GM12878 (cell line): ENCODE measurements around the gene KLLN. TPM values are rescaled to one million over a fixed set of nuclear protein-coding genes. Genes with fewer than 3 reads are reported as not detected.

ENCODE experiments used
- ATAC-seq: fragments of 200-7000 bp; cut with Tn5 transposase; 3 replicates; pipeline ENCODE4 v1.9.1; 2020; ENCODE audit warnings: mild to moderate bottlenecking, moderate library complexity
- BruUV-seq: library from RNA; stranded (reverse); fragments of 400-500 nt; replicated peaks from 2 replicates; lab custom pipeline; 2021; lab: Mats Ljungman, UMichigan
- CTCF ChIA-PET: fragments of 300-600 bp; sonication (Branson Sonifier 250); formaldehyde crosslinking; extraction: SDS; loops from one replicate; lab custom pipeline; 2021; ENCODE audit warnings: inconsistent platforms; lab: Yijun Ruan, JAX
- POLR2A ChIA-PET: fragments of 350-600 bp; formaldehyde crosslinking; extraction: SDS; loops from one replicate; lab custom pipeline; 2021; ENCODE audit warnings: inconsistent platforms; lab: Charles Lee
- RAD21 ChIA-PET: fragments of 300-600 bp; sonication (Branson Sonifier 250); formaldehyde crosslinking; loops from one replicate; lab custom pipeline; 2023; ENCODE audit warnings: antibody characterized with exemption; ENCODE audit not compliant: unreplicated experiment; lab: Charles Lee
- SMC1A ChIA-PET: fragments of 300-600 bp; sonication (Branson Sonifier 250); formaldehyde crosslinking; loops from one replicate; lab custom pipeline; 2023; ENCODE audit not compliant: unreplicated experiment, uncharacterized antibody; lab: Charles Lee
- DNase-seq: peaks from one replicate; pipeline ENCODE4 v3.0.0-alpha.2; 2011; ENCODE audit warnings: low read depth, low spot score
- FAIRE-seq: peaks from 3 replicates; lab custom pipeline; 2011; peaks lifted over from hg19 to GRCh38; lab: Jason Lieb, UNC
- H2AFZ ChIP-seq: 2 replicates; pipeline ENCODE4 v1.6.0; 2011; ENCODE audit warnings: low read depth, low read length, control low read depth; ENCODE audit not compliant: control insufficient read depth
- H3K27ac ChIP-seq: 2 replicates; pipeline ENCODE4 v1.5.1; 2011; ENCODE audit warnings: control low read depth; ENCODE audit not compliant: control insufficient read depth, insufficient read depth
- H3K27me3 ChIP-seq, 2 experiments: replicated peaks in 1 of 2; 2 replicates each; pipeline versions ENCODE4 v1.6.0 to v1.6.1; 2011; ENCODE audit warnings: low read length in 1 of 2; ENCODE audit not compliant: control insufficient read depth in 2 of 2, insufficient read depth in 2 of 2
- H3K36me3 ChIP-seq, 2 experiments: 2 replicates each; pipeline ENCODE4 v1.5.1; 2011; ENCODE audit warnings: low read length in 1 of 2; ENCODE audit not compliant: control insufficient read depth in 2 of 2, insufficient read depth in 2 of 2
- H3K4me1 ChIP-seq: 2 replicates; pipeline ENCODE4 v1.6.1; 2011; ENCODE audit warnings: mild to moderate bottlenecking, low read length, moderate library complexity, mixed read lengths; ENCODE audit not compliant: control insufficient read depth, insufficient read depth
- H3K4me2 ChIP-seq: 2 replicates; pipeline ENCODE4 v1.6.0; 2011; ENCODE audit warnings: control low read depth; ENCODE audit not compliant: control insufficient read depth, insufficient read depth
- H3K4me3 ChIP-seq: fragments of 200-600 bp; sonication (generic); 2 replicates; pipeline ENCODE4 v1.5.1; 2016
- H3K79me2 ChIP-seq: 2 replicates; pipeline ENCODE4 v1.6.0; 2011; ENCODE audit warnings: low read length; ENCODE audit not compliant: control insufficient read depth, insufficient read depth
- H3K9ac ChIP-seq: 2 replicates; pipeline ENCODE4 v1.8.0; 2011; ENCODE audit warnings: low read length, control low read depth, mixed read lengths; ENCODE audit not compliant: control insufficient read depth, insufficient read depth
- H3K9me3 ChIP-seq: replicated peaks from 3 replicates; pipeline ENCODE4 v1.5.1; 2011; ENCODE audit warnings: mild to moderate bottlenecking, low read length; ENCODE audit not compliant: control insufficient read depth, insufficient read depth
- H4K20me1 ChIP-seq: 2 replicates; pipeline ENCODE4 v1.6.0; 2011; ENCODE audit not compliant: control insufficient read depth, insufficient read depth
- BCL3 ChIP-seq: IDR thresholded peaks from 2 replicates; pipeline ENCODE4 v1.6.1; 2011; ENCODE audit warnings: borderline replicate concordance, low read depth, mild to moderate bottlenecking, moderate library complexity, low read length; ENCODE audit not compliant: insufficient read depth, poor library complexity, severe bottlenecking
- CREM ChIP-seq: IDR thresholded peaks from 2 replicates; pipeline ENCODE4 v1.6.1; 2014; ENCODE audit warnings: antibody characterized with exemption, low read depth
- KAT2A ChIP-seq: conservative IDR thresholded peaks from 2 replicates; pipeline ENCODE4 v1.6.1; 2011; ENCODE audit warnings: low read depth, low read length; ENCODE audit not compliant: control insufficient read depth
- MAX ChIP-seq: IDR thresholded peaks from 2 replicates; pipeline ENCODE4 v1.6.1; 2012; ENCODE audit warnings: low read depth, low read length, improper control_type of control experiment
- MLLT1 ChIP-seq: fragments of 450-650 bp; IDR thresholded peaks from 2 replicates; pipeline ENCODE4 v1.6.1; 2016; ENCODE audit warnings: mild to moderate bottlenecking
- PBX3 ChIP-seq: IDR thresholded peaks from 2 replicates; pipeline ENCODE4 v1.6.1; 2011; ENCODE audit warnings: mild to moderate bottlenecking, low read depth, low read length, moderate library complexity; ENCODE audit not compliant: insufficient replicate concordance
- RBBP5 ChIP-seq: fragments of 200-600 bp; sonication (generic); conservative IDR thresholded peaks from 2 replicates; pipeline ENCODE4 v1.6.1; 2016
- SUPT20H ChIP-seq: IDR thresholded peaks from 2 replicates; pipeline ENCODE4 v1.6.1; 2011; ENCODE audit warnings: low read depth, mild to moderate bottlenecking, low read length, moderate library complexity, borderline replicate concordance; ENCODE audit not compliant: control insufficient read depth
- SUZ12 ChIP-seq: fragments of 200-600 bp; sonication (generic); IDR thresholded peaks from one replicate; pipeline ENCODE4 v1.6.1; 2018; ENCODE audit warnings: antibody characterized with exemption, mild to moderate bottlenecking; ENCODE audit not compliant: unreplicated experiment
- TCF7 ChIP-seq: IDR thresholded peaks from 2 replicates; pipeline ENCODE4 v1.6.1; 2014; ENCODE audit warnings: antibody characterized with exemption, borderline replicate concordance
- ZBTB4 ChIP-seq: fragments of 450-650 bp; formaldehyde crosslinking; IDR thresholded peaks from 2 replicates; pipeline ENCODE4 v1.4.0; 2022; ENCODE audit warnings: mild to moderate bottlenecking, moderate library complexity
- WGBS: methylation state at CpG from one replicate; pipeline ENCODE4 v1.1.6; 2016; ENCODE audit warnings: low lambda C conversion rate; ENCODE audit not compliant: insufficient replicate concordance, insufficient coverage; ENCODE audit errors: missing lambda C conversion rate; 5-methylcytosine and 5-hydroxymethylcytosine counted together
- in situ Hi-C: fragments of 300-500 bp; cut with MboI; formaldehyde crosslinking; loops from 9 replicates; pipeline ENCODE4 v1.14.3; 2018; ENCODE audit warnings: mixed read lengths
- intact Hi-C: fragments of 100-400 bp; cut with micrococcal nuclease; formaldehyde crosslinking; loops from one replicate; pipeline ENCODE4 v1.14.2; 2022; ENCODE audit not compliant: unreplicated experiment
- polyA plus RNA-seq, 11 experiments: library from polyadenylated mRNA; depleted of rRNA in 4 of 11; unstranded in 6 of 11; stranded (reverse) in 5 of 11; fragments of >200 nt; fragmentation: Nextera tagmentation in 4 of 11; fragmentation: Illumina TruSeq in 1 of 11; extraction: Ambion mirVana in 4 of 11; extraction: Trizol in 1 of 11; gene quantifications; 1 replicate in 1 of 11; 2 replicates in 10 of 11; pipeline versions ENCODE4 v1.2.1 to v1.2.3, GENCODE V29; 2011 to 2016; ENCODE audit warnings: inconsistent platforms in 2 of 11, missing spikeins in 2 of 11, low read depth in 1 of 11
- total RNA-seq, 4 experiments: library from RNA; depleted of rRNA in 3 of 4; stranded (reverse); fragments of >200 nt in 3 of 4; fragmentation: Illumina TruSeq in 1 of 4; extraction: Trizol in 1 of 4; gene quantifications; 2 replicates each; pipeline versions ENCODE4 v1.2.1 to v1.2.3, GENCODE V29; 2013 to 2021

KLLN gene
- total and polyA plus RNA-seq, 10 of the 15 experiments (the other 5 are each of a cell fraction or from before 2014, with no cell fraction given): 0.87 to 2.2 (median 1.7) TPM

GRCh38 chr10:87852089-87852488 is 11.2 kb downstream of the KLLN start:
- Histone ChIP-seq H3K4me2 (no peak overlapping the region), H2AFZ (no peak overlapping the region), H3K9me3 (no peaks in the 10 kb centered on the region; the same call in 2 of the 3 replicates), H3K4me3 (no peak overlapping the region), H3K4me1 (no peaks in the 10 kb centered on the region), H3K79me2 (no peaks in the 10 kb centered on the region), H3K9ac (no peak overlapping the region), H3K27me3 (no peaks in the 10 kb centered on the region), H3K27ac (no peak overlapping the region), H3K36me3 (no peaks in the 10 kb centered on the region), H4K20me1 (no peaks in the 10 kb centered on the region)
- no peak for DNase-seq
- FAIRE-seq: no peak
- TF ChIP-seq PBX3: no peak
- no peak for TF ChIP-seq KAT2A
- no peak for TF ChIP-seq BCL3
- no peak for TF ChIP-seq ZBTB4 (CRISPR knock-in tag)
- no peak for TF ChIP-seq CREM
- no peak for TF ChIP-seq SUPT20H
- TF ChIP-seq RBBP5: no peak
- no peak for TF ChIP-seq SUZ12
- TF ChIP-seq MLLT1: no peak
- TF ChIP-seq MAX: no peak
- TF ChIP-seq TCF7: no peak
- in situ Hi-C loops: no loop called here
- intact Hi-C loops: no loop called here
- ChIA-PET RAD21 (interaction anchor here (1.2 to 2.0 kb wide), 2 partner anchors 437 to 536 kb away, joined by 3 to 10 read pairs; no protein-coding TSS in a partner anchor), POLR2A (no interaction called here), CTCF (interaction anchor here (0.8 to 5.1 kb wide), 9 partner anchors 9 to 701 kb away, joined by 3 to 47 read pairs (median 5); no protein-coding TSS in a partner anchor), SMC1A (interaction anchor here (1.0 to 4.3 kb wide), 5 partner anchors 13 to 540 kb away, joined by 3 to 27 read pairs (median 3); no protein-coding TSS in a partner anchor)
- ATAC-seq: no peak
- BruUV-seq: no TSS peak
- 67% methylated on average over 1 of the region's 1 CpG for WGBS
